Measurements from ENCODE around the gene DGKH.

DNA sequence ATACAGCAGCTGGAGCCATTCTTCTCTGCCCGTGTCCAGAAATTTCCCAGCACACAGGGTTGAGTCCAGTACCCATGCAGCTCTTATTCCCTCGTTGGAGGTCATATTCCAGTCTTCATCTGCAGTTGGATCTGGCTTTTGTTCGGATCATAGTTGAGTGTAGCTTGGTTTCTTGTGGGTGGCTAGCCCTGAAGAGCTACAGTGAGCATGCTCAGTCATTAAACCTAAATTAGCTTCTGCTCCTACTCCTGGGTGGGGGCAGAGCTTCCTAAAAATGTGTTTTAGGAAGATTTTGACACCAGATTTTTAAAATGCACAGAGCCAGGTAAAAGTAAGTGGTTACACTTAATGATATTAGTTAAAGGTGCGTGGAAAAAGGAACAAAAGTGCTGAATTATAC, 64.4 kb downstream of the DGKH start:
- TF ChIP-seq POLR2A (IDR thresholded peaks at IDR 0.05) = no peak
- TF ChIP-seq, protein P1, sequence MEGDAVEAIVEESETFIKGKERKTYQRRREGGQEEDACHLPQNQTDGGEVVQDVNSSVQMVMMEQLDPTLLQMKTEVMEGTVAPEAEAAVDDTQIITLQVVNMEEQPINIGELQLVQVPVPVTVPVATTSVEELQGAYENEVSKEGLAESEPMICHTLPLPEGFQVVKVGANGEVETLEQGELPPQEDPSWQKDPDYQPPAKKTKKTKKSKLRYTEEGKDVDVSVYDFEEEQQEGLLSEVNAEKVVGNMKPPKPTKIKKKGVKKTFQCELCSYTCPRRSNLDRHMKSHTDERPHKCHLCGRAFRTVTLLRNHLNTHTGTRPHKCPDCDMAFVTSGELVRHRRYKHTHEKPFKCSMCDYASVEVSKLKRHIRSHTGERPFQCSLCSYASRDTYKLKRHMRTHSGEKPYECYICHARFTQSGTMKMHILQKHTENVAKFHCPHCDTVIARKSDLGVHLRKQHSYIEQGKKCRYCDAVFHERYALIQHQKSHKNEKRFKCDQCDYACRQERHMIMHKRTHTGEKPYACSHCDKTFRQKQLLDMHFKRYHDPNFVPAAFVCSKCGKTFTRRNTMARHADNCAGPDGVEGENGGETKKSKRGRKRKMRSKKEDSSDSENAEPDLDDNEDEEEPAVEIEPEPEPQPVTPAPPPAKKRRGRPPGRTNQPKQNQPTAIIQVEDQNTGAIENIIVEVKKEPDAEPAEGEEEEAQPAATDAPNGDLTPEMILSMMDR (IDR thresholded peaks at IDR 0.05) = no peak

All from ovary (tissue), 3 donors.